Cortex of kidney (tissue), 1 donor: ENCODE results near the gene RARB.

Experiments
- DNase-seq: peaks from one replicate; lab custom pipeline; 2025; lab: John Stamatoyannopoulos, UW

The RARB gene

DNA sequence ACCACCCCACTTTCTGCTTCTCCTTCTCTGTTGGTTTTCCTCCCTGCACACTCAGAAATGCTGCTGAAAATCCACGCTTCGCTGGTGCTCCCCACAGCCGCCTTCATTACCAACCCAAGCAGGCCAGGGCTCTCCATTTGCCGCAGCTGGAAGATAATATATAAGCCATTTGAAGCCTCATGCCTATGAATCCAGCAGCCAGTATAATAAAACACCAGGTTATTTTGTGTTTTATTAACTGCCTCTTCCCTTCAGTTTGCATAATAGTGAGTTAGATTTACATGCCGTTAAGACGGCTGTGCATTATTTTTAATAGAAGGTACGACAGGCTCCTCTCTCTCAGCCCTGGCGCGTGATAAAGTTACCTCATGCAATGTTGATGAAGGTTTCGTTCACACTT, 150.0 kb downstream of the RARB start:
- no peak for DNase-seq

DNA sequence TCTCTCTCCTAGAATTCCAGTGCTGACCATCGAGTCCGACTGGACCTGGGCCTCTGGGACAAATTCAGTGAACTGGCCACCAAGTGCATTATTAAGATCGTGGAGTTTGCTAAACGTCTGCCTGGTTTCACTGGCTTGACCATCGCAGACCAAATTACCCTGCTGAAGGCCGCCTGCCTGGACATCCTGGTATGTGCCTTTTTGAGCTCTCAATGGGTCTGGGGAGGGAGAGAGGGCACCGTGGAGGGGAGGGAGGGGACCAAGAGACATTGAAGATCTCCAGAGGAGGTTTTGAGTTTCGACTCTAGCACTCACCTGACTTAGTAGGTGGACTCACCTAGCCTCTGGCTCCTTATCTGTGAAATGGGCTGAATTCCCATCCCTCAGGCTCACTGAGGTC, 152.5 kb downstream of the RARB start:
- DNase-seq: no peak

DNA sequence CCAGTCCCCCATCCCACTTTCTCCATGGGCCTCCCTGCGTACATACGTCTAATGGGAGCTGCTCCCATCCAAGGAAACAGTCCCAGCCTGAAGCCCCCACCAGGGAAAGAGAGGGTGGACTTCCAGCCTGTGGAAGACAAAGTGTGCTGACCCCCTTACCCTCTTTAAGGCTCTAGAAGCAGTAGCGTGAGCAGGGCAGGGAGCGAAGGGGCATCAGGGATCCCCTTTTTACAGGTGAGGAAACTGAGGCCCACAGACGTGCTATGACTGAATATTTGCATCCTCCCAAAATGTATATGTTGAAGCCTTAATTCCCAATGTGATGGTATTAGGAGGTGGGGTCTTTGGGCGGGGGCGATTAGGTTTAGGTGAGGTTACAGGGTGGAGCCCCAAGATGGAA, 153.3 kb downstream of the RARB start:
- DNase-seq: no peak

DNA sequence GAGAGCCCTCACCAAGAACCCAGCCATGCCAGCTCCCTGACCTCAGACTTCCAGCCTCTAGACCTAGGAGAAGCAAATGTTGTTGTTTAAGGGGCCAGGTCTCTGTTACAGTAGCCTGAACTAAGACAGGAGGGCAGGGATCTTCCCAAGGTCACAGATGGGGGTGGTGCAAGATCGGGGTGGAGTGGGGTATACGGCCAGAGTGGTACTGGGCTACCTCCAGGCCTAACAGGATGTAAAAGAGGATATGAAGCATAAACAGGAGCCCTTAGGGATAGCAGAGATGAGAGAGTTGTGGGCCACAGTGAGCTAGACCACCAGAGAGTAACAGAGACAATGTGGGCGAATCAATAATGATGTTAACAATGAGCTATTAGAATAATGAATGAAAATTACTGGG, 153.8 kb downstream of the RARB start:
- no peak for DNase-seq

DNA sequence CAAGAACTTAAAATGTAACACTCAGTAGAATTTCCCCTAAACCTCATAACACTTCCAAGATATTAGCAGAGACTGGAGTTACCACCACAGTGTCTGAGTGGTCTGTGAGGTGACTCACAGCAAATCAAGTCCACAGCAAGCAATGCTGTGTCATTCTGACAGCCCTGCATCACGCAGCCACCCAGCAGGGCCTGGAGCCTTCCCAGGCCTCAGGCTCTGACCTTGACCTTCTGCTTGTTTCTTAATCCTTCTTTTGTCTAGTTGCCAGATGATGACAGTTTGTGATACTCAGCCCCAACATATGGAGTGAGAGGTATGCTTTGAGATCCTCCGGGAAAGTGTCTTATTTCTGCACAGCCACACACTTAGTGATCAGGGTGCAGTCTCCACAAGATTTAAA, 154.2 kb downstream of the RARB start:
- DNase-seq: no peak

DNA sequence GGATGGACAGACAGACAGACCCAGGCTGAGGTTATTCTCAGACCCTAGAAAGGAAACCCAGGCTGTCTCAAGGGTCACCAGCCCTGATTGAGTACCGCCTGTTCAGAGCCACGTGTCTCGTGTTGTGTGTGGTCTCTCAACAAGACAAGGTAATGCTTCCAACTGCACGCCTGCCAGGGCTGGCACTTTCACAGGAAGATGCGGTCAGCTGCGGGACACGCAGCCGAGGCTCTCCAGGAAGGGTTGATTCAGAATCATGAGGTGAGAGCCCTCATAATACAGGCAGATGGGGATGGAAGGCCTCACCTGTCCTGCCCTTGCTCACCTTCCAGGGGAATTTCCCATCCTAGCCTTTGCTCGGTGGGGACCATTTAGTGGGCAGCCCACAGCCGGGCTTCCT, 155.3 kb downstream of the RARB start:
- DNase-seq: no peak

DNA sequence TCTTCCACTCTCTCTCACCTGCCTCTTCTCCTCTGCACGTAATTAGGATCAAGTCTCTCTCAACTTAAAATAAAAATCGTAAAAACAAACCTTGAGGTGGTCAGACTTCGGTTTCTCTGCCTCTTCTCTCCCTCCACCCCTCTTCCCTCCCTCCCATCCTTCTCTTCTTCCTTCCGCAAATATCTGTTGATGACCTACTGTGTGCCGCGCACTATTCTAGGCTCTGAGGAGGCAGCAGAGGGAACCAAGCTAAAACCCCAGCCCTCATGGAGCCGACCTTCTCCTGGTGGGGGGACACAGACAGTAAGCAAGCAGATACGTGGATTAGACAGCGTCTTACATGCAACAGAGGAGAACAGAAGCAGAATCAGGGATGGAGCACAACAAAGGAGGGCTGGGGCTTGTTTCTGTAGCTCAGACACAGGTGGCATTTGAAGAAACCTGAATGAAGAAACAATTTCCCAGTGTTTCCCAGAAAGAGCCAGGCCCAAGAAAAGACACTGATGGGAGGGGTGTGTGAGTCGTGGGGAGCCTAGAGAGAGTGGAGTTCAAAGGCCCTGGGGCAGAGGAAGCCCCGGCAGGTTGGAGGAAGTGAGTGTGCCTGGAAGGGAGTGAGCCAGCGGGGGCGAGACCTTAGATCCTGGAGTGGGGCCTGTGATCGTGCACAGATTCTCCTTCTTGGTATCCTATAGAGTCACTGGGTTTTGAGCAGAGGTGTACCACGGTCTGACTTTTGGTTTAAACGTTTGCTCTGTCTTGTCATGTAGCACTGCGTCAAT, 156.1 kb downstream of the RARB start:
- DNase-seq: no peak

DNA sequence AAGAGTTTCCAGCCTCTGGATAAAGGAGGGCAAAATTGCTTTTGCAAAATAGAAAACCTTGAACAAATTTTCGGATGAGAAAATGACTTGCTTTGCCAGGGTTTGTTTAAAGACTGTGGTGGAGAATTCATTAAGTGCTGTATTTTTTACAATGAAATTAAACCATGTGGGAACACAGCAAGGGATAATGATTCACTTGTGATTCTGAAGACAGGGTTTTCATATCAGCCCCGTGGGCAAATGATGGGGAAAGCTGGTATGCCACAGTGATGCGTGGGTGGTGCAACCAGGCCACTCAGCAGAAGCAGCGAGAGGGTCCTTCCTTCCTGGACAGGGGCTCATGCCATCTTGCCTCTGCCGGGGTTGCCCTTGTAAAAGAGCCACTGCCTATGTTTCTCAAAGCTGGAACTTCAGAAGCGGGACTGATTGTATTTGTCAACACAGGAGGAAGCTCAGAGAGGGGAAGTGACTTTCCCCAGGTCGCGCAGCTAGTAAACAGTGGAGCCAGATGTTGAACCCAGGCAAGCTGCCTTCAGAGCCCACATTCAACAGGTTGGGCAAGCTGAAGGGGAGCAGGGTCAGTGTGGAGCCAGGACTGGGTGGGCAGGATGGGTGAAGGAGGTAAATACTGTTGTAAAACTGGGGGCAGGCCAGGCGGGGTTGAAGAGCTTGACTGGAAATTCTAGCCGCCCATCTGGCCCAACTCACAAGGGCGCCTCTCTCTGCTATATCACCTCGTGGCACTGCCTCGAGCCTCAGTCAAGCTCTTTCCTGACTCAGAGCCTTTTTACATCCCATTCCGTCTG, 157.5 kb downstream of the RARB start:
- no peak for DNase-seq

DNA sequence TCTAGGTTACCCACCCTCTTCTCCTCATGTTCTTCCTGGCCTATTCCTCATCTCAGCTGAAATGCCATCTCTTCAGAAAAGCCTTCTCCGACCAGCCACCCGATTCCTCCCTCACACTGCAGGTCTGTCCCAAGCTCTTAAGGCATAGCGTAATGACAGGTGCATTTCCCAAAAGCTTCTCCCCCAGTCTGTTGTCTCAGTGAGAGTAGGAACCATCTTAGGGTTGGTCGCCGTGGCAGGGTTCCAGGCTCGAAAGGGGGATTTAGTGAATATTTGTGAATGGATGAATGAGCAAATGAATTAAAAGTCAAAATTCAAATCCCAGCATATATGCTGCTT, 158.1 kb downstream of the RARB start:
- DNase-seq: no peak

DNA sequence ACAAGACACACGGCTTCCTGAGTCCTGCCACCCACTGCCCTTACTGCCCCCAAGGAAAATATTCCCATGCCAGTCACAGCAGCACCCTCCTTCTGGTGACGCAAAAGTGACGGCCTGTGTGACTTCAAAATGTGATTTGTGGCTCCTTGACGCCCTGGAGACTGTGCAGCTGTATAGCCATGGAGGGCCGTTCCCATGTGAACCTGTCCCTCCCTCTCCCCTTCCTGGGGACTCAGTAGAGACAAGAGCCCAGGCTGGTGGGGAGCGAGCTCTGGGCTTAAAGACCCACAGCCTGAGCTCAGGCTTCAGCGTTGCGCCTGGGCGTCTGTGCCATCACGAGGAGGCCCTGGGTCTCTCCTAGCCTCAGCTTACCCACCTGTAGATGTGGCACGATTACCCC, 158.5 kb downstream of the RARB start:
- no peak for DNase-seq

DNA sequence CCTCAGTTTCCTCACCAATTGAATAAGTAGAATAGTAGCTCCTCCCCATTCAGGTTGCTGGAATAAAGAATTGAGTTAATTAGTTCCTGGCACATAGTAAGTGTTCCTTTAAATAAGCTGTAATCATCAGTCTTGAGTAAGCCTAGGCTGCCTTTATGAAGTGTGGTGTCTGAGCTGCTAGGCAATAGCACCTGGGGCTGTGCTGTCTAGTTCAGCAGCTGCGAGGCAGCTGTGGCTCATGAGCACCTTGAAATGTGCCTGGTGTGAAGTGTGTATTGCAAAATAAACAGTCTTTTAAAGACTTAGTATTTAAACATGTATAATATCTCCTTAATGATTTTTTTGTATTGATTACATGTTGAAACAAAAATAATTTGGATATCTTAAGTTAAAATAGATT, 159.0 kb downstream of the RARB start:
- no peak for DNase-seq

DNA sequence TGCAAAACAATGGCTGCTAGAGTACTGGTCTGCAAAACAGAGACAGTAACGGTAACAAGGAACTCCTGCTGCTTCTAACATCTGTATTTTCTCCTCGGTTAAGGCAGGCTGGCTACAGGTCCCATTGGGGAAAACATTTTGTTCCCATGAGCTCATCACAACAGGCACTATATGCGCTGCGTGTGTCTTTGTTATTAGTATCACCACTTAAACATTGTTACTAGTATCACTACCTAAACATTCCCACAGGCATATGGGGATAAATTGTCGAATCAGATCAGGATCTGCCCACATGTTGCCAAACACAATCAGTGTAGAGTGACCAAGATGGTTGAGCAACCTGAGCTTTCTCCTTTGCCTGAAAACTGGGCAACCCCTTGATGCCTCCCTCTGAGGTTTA, 159.5 kb downstream of the RARB start:
- DNase-seq: no peak

DNA sequence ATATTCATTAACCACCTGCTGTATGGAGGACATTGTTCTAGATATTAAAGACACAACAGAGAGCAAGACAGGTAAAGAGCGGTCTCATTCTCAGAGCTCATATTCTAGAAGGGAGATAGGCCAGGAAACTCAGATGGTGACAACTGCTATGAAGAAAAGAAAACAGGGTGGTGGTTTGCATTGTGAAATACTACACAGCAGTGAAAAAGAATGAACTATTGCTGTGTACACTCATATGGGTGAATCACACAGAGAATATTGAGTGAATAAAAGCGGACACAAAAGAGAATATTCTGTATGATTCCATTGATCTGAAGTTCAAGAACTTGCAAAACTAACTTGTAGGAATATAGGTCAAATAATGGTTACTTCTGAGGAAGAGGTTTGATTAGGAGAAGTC, 159.9 kb downstream of the RARB start:
- DNase-seq: no peak

DNA sequence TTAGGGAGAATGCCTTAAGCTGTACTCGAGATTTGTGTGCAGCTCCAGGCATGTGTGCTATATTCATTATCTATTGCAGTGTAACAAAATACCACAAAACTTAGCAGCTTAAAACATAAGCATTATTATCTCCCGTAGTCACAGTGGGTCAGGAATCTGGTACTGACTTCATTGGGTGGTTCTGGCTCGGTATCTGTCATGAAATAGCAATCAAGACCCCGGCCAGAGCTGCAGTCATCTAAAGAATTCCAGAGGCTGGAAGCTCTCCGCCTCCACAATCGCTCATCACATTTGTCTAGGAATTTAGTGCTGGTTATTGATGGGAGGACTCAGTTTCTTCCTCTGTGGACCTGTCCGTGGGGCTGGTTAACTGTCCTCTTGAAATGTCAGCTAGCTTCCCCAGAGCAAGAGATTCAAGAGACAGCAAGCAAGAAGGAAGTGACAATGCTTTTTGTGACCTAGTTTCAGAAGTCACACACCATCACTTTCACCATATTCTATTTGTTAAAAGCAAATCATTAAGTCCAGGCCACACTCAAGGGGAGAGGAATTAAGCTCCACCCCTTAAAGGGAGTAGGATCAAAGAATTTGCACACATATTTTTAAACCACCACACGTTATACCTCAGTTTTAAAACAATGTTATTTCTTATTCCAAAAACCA, 160.5 kb downstream of the RARB start:
- DNase-seq: no peak

DNA sequence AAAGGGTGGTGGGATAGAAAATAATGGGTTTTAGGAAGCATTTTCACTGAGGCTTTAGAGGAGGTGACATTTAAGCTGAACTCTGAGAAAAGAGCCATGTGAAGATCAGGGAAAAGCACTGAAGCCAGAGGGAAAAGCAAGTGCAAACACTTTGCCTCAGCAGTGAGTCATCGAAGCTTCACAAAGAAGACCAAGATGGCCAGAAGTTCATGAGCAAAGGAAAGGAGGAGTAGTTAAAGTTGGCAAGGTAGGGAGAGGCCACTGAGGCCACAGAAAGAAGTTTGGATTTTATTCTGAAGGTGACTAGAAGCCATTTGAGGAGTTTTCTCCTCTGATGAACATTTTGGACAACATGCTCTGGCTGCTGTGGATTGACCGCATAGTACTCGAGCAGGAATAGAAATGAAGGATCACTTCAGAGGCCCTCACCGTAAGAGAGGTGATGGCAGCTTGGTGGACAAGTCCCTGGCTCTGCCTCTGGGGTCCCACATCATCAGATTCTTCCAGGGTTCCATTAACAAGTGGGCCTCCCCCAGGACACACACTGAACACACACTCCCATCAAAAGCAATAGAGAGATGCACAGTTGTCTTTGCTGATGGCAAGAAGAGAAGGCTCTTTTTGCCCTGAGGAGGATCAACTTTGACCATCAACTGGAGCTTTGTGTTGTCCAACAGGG, 161.2 kb downstream of the RARB start:
- no peak for DNase-seq

DNA sequence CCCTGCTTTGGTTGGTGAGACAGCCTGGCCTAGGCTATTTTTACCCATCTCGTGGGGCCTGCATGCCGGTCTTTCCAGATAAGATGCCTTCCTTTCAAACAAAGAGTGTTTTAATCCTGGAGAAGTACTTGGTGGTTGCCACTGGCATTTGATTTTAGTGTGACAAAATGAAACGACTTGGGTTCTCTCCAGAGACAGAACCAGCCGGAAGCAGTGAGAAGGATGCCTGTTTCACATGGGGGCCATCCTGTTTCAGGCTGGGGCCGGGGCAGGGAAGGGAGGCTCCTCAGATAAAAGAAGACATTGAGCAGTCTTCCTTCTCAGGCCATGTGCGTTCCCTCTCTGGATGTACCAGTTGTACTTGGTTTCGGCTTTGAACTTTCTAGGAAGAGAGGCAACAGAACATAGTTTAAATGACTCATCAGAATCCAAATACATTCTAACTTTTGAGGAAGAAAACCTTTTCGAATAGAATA, 161.8 kb downstream of the RARB start:
- no peak for DNase-seq

DNA sequence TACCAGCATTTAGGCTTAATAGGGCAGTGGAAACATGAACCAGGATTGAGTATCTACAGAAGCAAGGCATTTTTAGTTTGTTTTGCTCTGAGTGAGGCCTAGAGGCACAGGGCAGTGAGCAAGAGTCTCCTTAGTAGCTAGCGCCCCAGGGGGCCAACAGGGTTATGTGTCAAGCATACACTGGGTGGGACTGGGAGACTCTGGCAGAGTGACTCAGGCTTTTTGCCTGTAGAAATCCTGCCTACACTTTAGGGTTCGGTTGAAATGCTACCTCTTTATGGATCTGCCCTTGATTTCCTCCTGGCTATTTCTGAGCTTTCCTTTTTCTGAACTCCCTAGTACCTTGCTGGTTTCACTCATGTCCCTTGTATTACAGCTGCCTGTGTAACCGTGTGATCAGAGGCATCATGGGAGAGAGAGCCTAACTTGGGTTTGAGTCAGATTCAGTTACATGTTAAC, 164.5 kb downstream of the RARB start:
- DNase-seq: no peak

DNA sequence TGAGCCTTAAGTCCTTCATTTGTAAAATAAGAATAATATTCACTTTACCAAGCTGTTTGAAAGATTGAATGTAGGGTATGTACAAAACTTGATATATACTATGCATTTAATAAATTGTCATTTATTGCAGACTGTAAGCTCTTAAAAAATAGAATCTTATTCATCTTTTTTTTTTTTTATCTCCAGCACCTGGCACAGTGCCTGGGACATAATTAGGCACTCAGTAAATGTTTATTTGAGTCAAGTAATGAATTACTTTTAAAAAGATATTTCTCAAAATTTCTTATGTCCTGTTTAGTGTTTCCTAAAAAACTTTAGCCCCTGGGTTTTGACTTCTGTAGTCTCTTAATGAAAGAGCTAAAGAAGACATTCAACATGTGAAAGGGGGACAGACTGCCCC, 164.9 kb downstream of the RARB start:
- no peak for DNase-seq

DNA sequence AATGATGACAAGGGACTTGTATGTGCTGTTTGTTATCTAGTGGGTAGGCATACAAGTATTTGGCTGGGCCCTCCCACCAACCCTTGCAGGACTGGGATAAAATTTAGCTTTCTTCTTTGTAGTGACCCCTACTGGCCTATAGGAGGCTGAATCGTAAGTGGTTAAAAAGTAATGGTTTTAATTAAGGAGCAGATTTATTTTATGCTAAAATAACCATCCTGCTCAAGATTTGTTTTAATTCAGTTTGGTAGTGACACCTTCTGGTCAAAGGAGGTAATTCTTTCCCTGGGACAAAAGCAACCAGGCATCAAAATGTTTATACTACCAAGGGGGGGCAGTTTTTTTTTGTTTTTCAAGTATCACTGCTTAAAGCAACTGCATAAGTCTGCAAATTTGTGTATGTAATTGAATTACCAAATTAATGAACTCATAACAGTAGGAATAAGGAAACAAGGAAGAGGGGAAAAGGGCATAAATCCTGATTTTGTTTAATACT, 166.0 kb downstream of the RARB start:
- DNase-seq: no peak

DNA sequence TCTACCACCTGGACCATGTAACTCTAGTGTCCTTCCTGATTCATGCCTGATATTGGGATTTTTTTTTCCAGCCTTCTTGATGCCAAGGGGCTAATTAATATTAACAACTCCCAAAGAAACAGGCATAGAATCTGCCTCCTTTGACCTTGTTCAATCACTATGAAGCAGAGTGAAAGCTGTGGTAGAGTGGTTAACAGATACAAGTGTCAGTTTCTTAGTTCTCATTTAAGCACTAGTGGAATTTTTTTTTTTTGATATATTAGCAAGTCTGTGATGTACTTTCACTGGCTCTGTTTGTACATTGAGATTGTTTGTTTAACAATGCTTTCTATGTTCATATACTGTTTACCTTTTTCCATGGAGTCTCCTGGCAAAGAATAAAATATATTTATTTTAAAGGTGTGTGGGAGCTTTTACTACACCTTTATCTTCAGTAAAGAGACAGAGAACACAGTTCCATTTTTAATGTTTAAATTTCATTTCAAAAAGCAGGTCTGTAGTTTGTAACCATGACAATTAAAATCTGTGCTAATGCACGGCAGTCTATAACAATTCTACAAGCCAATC, 169.6 kb downstream of the RARB start:
- DNase-seq: no peak

DNA sequence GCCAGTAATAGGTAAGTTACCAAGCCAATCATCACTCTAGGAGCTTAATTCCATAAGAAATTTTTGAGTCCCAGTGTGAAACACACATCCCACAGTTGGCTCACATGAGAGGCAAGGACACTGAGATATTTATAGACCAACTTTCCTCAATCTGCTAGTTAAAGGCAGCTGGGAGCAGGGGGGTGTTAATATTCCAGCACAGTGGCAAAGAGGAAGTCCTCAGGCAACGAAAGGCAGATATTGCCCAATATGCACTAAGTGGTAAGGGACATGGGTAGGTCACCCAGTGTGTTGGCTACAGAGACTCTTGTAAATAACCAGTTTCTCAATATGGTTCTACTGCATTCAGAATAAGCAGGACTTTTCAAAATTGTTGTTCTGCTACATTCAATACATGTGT, 175.6 kb downstream of the RARB start:
- DNase-seq: no peak
